GM23248 (cell line): Measurements from ENCODE around the gene RAB11A. TPM values are rescaled to one million over a fixed set of nuclear protein-coding genes. Genes with fewer than 3 reads are reported as not detected.
A peak's percentile ranks its signal among the peaks of the same experiment; 100 is the strongest.
"Not testable (repeated sequence)": the region's sequence is repeated elsewhere in the genome, so short reads cannot be mapped to it uniquely, and the experiment has no call there.

Experiments
- DNase-seq: peaks from one replicate; pipeline ENCODE4 v3.0.0-alpha.2; 2015
- H2AFZ ChIP-seq: fragments of 200-600 bp; sonication (generic); 2 replicates; pipeline ENCODE4 v1.6.1; 2016; ENCODE audit warnings: antibody characterized with exemption
- H3F3A ChIP-seq: fragments of 200-600 bp; sonication (generic); 2 replicates; pipeline ENCODE4 v1.6.1; 2016; ENCODE audit warnings: mild to moderate bottlenecking, antibody characterized with exemption, mixed run types; ENCODE audit not compliant: insufficient read depth
- H3K27ac ChIP-seq: fragments of 200-600 bp; sonication (generic); 2 replicates; pipeline ENCODE4 v1.5.1; 2016; ENCODE audit warnings: mild to moderate bottlenecking
- H3K27me3 ChIP-seq: fragments of 200-600 bp; sonication (generic); replicated peaks from 2 replicates; pipeline ENCODE4 v1.6.1; 2016; ENCODE audit warnings: mild to moderate bottlenecking; ENCODE audit not compliant: insufficient read depth
- H3K36me3 ChIP-seq: fragments of 200-600 bp; sonication (generic); 2 replicates; pipeline ENCODE4 v1.6.1; 2016; ENCODE audit warnings: low read depth, mild to moderate bottlenecking
- H3K4me1 ChIP-seq: fragments of 200-600 bp; sonication (generic); 2 replicates; pipeline ENCODE4 v1.6.1; 2016; ENCODE audit warnings: mild to moderate bottlenecking; ENCODE audit not compliant: insufficient read depth
- H3K4me2 ChIP-seq: fragments of 200-600 bp; sonication (generic); one replicate; pipeline ENCODE4 v1.6.1; 2016; ENCODE audit warnings: mild to moderate bottlenecking; ENCODE audit not compliant: unreplicated experiment
- H3K4me3 ChIP-seq: fragments of 200-600 bp; sonication (generic); 2 replicates; pipeline ENCODE4 v1.5.1; 2016; ENCODE audit warnings: mild to moderate bottlenecking
- H3K79me2 ChIP-seq: fragments of 200-600 bp; sonication (generic); 2 replicates; pipeline ENCODE4 v1.6.1; 2016; ENCODE audit warnings: mild to moderate bottlenecking; ENCODE audit not compliant: insufficient read depth
- H3K9ac ChIP-seq: fragments of 200-600 bp; sonication (generic); 2 replicates; pipeline ENCODE4 v1.6.1; 2016; ENCODE audit warnings: mild to moderate bottlenecking
- H3K9me2 ChIP-seq: fragments of 200-600 bp; sonication (generic); 2 replicates; pipeline ENCODE4 v1.6.1; 2016; ENCODE audit warnings: mixed run types, mild to moderate bottlenecking, moderate library complexity; ENCODE audit not compliant: insufficient read depth
- H3K9me3 ChIP-seq: fragments of 200-600 bp; sonication (generic); one replicate; pipeline ENCODE4 v1.6.1; 2017; ENCODE audit warnings: low read depth
- H4K20me1 ChIP-seq: fragments of 200-600 bp; sonication (generic); 2 replicates; pipeline ENCODE4 v1.6.0; 2016; ENCODE audit not compliant: insufficient read depth
- EZH2 ChIP-seq: fragments of 200-600 bp; sonication (generic); IDR thresholded peaks from 2 replicates; pipeline ENCODE4 v1.6.1; 2018; ENCODE audit warnings: antibody characterized with exemption, mild to moderate bottlenecking; ENCODE audit not compliant: insufficient read depth, poor library complexity, severe bottlenecking
- WGBS, 2 experiments: methylation state at CpG; one replicate each; pipeline ENCODE4 v1.1.6; 2015 to 2017; ENCODE audit warnings: low lambda C conversion rate in 2 of 2, low coverage in 1 of 2; ENCODE audit errors: missing lambda C conversion rate in 2 of 2; 5-methylcytosine and 5-hydroxymethylcytosine counted together
- in situ Hi-C: fragments of 300-500 bp; cut with MboI; formaldehyde crosslinking; loops from 2 replicates; pipeline ENCODE4 v1.15.0; 2020
- polyA plus RNA-seq: library from polyadenylated mRNA; unstranded; fragments of >200 nt; fragmentation: Nextera tagmentation; extraction: Ambion mirVana; gene quantifications from 2 replicates; pipeline ENCODE4 v1.2.1, GENCODE V29; 2016
- total RNA-seq: library from RNA; depleted of rRNA; stranded (reverse); fragments of >200 nt; shearing (Covaris generic); gene quantifications from 2 replicates; pipeline ENCODE4 v1.2.3, GENCODE V29; 2014

The RAB11A gene
- total and polyA plus RNA-seq, 2 experiments from 2014 or later, result 148 to 262 TPM

- in situ Hi-C loops, result no loop called here
- DNase-seq, result peak; percentile 63
Observed at GRCh38 chr15:65869954-65870871, 922 bp downstream of the RAB11A start.

GRCh38 chr15:65870889-65871533 lies 1.7 kb downstream of the RAB11A start:
- peak overlapping the region; percentile 83 for H3K27ac ChIP-seq
- in situ Hi-C loops, result no loop called here

More at GRCh38 chr15:65869954-65870871, 922 bp downstream of the RAB11A start:
- H3K27me3 ChIP-seq, result no peaks in the 10 kb centered on the region
- H3K4me2 ChIP-seq, result peak overlapping the region; percentile 92
- peak overlapping the region; percentile 88 for H2AFZ ChIP-seq
- peak overlapping the region; percentile 87 for H3K9ac ChIP-seq
- H4K20me1 ChIP-seq, result no peaks in the 10 kb centered on the region
- H3K27ac ChIP-seq, result peak overlapping the region; percentile 83
- no peaks in the 10 kb centered on the region for H3K9me3 ChIP-seq
- H3K9me2 ChIP-seq, result no peaks in the 10 kb centered on the region
- H3K4me1 ChIP-seq, result peaks cover 16% of the 10 kb centered on the region
- peak overlapping the region; percentile 95 for H3K4me3 ChIP-seq
- 1% methylated on average over 28 to 43 of the region's 43 CpGs for WGBS, 2 experiments
- peaks cover 30% of the 10 kb centered on the region for H3F3A ChIP-seq
- no peak for TF ChIP-seq EZH2
- peaks cover 58% of the 10 kb centered on the region for H3K79me2 ChIP-seq
- no peaks in the 10 kb centered on the region for H3K36me3 ChIP-seq

GRCh38 chr15:65871886-65872285 lies 2.6 kb downstream of the RAB11A start:
- H3K4me1 ChIP-seq, result peaks cover 16% of the 10 kb centered on the region
- DNase-seq, H3K9ac ChIP-seq, H4K20me1 ChIP-seq, H3K36me3 ChIP-seq, H3K9me3 ChIP-seq, H3K27me3 ChIP-seq, H3K4me3 ChIP-seq, H3K9me2 ChIP-seq, H2AFZ ChIP-seq, H3K4me2 ChIP-seq, in situ Hi-C loops: not testable (repeated sequence)
- WGBS, 2 experiments, result 95 to 96% methylated on average over 9 of the region's 9 CpGs
- peaks cover 30% of the 10 kb centered on the region for H3F3A ChIP-seq
- H3K27ac ChIP-seq, result 0 out of 2 replicates have a peak overlapping the region, but pooled peaks have one; percentile 18
- H3K79me2 ChIP-seq, result peaks cover 75% of the 10 kb centered on the region

More at GRCh38 chr15:65870889-65871533, 1.7 kb downstream of the RAB11A start:
- Histone ChIP-seq H3K4me3 (peak overlapping the region; percentile 95), H3K79me2 (peaks cover 66% of the 10 kb centered on the region), H3K4me1 (peaks cover 16% of the 10 kb centered on the region), H3K9me2 (no peaks in the 10 kb centered on the region), H3F3A (peaks cover 30% of the 10 kb centered on the region), H3K9me3 (no peaks in the 10 kb centered on the region), H2AFZ (peak overlapping the region; percentile 88), H4K20me1 (no peaks in the 10 kb centered on the region), H3K4me2 (peak overlapping the region; percentile 92), H3K9ac (peak overlapping the region; percentile 87), H3K36me3 (no peaks in the 10 kb centered on the region), H3K27me3 (no peaks in the 10 kb centered on the region)
- TF ChIP-seq EZH2, result no peak
- 49 to 52% methylated on average over 2 of the region's 2 CpGs for WGBS, 2 experiments
- peak; percentile 74 for DNase-seq

GRCh38 chr15:65872596-65872995 lies 3.3 kb downstream of the RAB11A start:
- H3K36me3 ChIP-seq, H3K9me2 ChIP-seq, H3K27me3 ChIP-seq, H2AFZ ChIP-seq, in situ Hi-C loops, H3K9ac ChIP-seq, H3K4me3 ChIP-seq, H3K9me3 ChIP-seq: not testable (repeated sequence)
- Histone ChIP-seq H3K4me1 (peaks cover 16% of the 10 kb centered on the region), H3K27ac (peak overlapping the region; percentile 18), H3K79me2 (peaks cover 82% of the 10 kb centered on the region), H3K4me2 (peak overlapping the region; percentile 21), H3F3A (peaks cover 30% of the 10 kb centered on the region), H4K20me1 (0 out of 2 replicates have a peak, but pooled peaks cover 11% of the 10 kb centered on the region)
- 82 to 83% methylated on average over 5 of the region's 5 CpGs for WGBS, 2 experiments
- peak; percentile 66 for DNase-seq
